ENCODE measurements around the gene SOAT1.

The SOAT1 gene

DNA sequence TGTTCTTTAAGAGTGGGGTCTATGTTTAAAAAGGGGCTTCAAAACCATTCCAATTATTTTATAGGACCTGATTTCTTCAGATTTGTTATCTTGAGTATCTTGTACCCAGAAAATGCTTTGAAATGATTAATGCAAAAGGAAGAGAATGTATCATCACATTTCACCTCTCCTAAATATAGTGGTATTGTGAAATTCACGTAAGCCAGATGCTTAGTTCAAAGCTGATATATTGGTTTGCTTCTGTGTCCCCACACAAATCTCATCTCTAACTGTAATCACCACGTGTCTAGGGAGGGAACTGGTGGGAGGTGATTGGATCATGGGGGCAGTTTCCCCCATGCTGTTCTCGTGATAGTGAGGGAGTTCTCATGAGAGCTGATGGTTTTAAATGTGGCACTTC, 8.5 kb downstream of the SOAT1 start:
- Histone ChIP-seq H3K9me3 (ENCODE audit: control insufficient read depth in 2 of 2, low read length in 2 of 2) (no peaks in the 10 kb centered on the region), H3K9ac (ENCODE audit: low read depth in 1 of 2, low read length in 2 of 2) (no peak overlapping the region), H3K36me3 (ENCODE audit: control insufficient read depth in 2 of 2, insufficient read depth in 2 of 2, low read length in 2 of 2) (peaks cover 15 to 19% of the 10 kb centered on the region in 2 donors), H3K27me3 (ENCODE audit: control insufficient read depth in 2 of 2, insufficient read depth in 2 of 2, low read length in 2 of 2) (no peaks in the 10 kb centered on the region), H3K27ac (ENCODE audit: low read depth in 2 of 2, low read length in 2 of 2) (no peak overlapping the region), H3K4me3 (ENCODE audit: low read length in 2 of 2) (no peak overlapping the region), H3K4me1 (ENCODE audit: control insufficient read depth in 2 of 2, insufficient read depth in 2 of 2, low read length in 2 of 2) (no peaks in the 10 kb centered on the region)

DNA sequence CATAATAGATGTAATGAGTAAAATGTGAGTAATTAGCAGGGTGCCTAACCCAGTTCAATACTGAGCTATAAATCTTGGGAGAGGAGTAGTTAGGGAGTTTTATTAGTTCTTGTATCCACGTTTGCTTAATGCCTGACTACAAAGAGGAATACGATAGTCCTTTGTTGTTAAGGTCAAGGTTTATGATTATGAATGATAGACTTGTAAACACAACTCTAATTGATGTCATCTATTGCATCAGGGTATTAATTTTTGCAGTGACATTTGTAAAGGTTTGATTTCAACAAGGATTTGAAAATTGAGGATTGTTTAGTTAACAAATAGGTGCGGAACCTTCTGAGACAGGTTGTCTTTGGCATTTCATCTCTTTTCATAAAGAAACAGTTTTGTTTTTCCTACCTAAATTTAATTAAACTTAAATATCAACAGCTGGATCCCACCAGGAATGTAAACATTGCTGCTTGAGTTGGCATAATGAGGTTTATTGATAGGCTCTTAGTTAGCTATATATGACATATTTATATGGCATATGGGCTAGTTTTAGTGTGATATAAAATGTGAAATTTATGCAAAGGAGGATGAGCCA, 9.7 kb downstream of the SOAT1 start:
- Histone ChIP-seq H3K27ac (ENCODE audit: low read depth in 2 of 2, low read length in 2 of 2) (no peak overlapping the region), H3K4me3 (ENCODE audit: low read length in 2 of 2) (no peak overlapping the region), H3K9me3 (ENCODE audit: control insufficient read depth in 2 of 2, low read length in 2 of 2) (no peaks in the 10 kb centered on the region), H3K36me3 (ENCODE audit: control insufficient read depth in 2 of 2, insufficient read depth in 2 of 2, low read length in 2 of 2) (peaks cover 19 to 21% of the 10 kb centered on the region in 2 donors), H3K27me3 (ENCODE audit: control insufficient read depth in 2 of 2, insufficient read depth in 2 of 2, low read length in 2 of 2) (no peaks in the 10 kb centered on the region), H3K4me1 (ENCODE audit: control insufficient read depth in 2 of 2, insufficient read depth in 2 of 2, low read length in 2 of 2) (no peaks in the 10 kb centered on the region), H3K9ac (ENCODE audit: low read depth in 1 of 2, low read length in 2 of 2) (no peak overlapping the region)

DNA sequence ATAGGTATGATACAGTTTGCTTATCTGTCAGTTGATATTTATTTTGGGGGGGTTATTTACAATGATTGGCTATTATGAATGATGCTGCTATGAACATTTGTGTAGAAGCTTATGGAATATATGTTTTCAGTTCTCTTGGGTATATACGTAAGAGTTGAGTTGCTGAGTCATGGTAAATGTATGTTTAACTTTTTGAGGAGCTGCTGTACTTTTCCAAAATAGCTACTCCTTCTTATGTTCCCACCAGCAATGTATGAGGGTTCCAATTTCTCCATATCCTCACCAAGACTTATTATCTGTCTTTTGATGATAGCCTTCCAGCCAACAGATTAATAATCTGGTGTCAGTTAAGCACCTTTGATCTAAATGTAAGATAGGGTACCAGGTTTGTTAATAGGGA, 11.9 kb downstream of the SOAT1 start:
- Histone ChIP-seq H3K4me1 (ENCODE audit: control insufficient read depth in 2 of 2, insufficient read depth in 2 of 2, low read length in 2 of 2) (no peaks in the 10 kb centered on the region), H3K36me3 (ENCODE audit: control insufficient read depth in 2 of 2, insufficient read depth in 2 of 2, low read length in 2 of 2) (peaks cover 19 to 23% of the 10 kb centered on the region in 2 donors), H3K9me3 (ENCODE audit: control insufficient read depth in 2 of 2, low read length in 2 of 2) (no peaks in the 10 kb centered on the region), H3K9ac (ENCODE audit: low read depth in 1 of 2, low read length in 2 of 2) (no peak overlapping the region), H3K4me3 (ENCODE audit: low read length in 2 of 2) (no peak overlapping the region), H3K27me3 (ENCODE audit: control insufficient read depth in 2 of 2, insufficient read depth in 2 of 2, low read length in 2 of 2) (no peaks in the 10 kb centered on the region), H3K27ac (ENCODE audit: low read depth in 2 of 2, low read length in 2 of 2) (no peak overlapping the region)

DNA sequence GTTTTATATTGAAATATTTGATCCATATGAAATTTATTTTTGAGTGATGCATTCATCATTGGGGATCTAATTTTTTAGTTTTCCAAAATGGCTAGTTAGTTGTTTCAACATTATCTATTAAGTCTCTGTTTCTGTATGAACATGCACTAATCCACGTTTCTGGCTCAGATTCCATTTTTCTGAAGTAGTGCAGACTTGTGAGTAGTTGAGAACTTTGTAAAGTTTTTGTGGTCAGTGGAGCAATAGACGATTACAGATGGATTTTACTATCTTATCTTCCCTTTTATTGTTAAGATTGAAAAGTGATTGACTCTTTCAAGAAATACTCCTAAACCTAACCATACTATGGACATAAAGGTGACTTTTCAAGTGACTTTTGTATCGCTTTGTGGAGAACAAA, 16.7 kb downstream of the SOAT1 start:
- Histone ChIP-seq H3K27ac (ENCODE audit: low read depth in 2 of 2, low read length in 2 of 2) (no peak overlapping the region), H3K27me3 (ENCODE audit: control insufficient read depth in 2 of 2, insufficient read depth in 2 of 2, low read length in 2 of 2) (no peaks in the 10 kb centered on the region), H3K9me3 (ENCODE audit: control insufficient read depth in 2 of 2, low read length in 2 of 2) (no peaks in the 10 kb centered on the region), H3K4me3 (ENCODE audit: low read length in 2 of 2) (no peak overlapping the region), H3K36me3 (ENCODE audit: control insufficient read depth in 2 of 2, insufficient read depth in 2 of 2, low read length in 2 of 2) (peaks cover 5 to 15% of the 10 kb centered on the region in 2 donors), H3K4me1 (ENCODE audit: control insufficient read depth in 2 of 2, insufficient read depth in 2 of 2, low read length in 2 of 2) (no peaks in the 10 kb centered on the region), H3K9ac (ENCODE audit: low read depth in 1 of 2, low read length in 2 of 2) (no peak overlapping the region)

DNA sequence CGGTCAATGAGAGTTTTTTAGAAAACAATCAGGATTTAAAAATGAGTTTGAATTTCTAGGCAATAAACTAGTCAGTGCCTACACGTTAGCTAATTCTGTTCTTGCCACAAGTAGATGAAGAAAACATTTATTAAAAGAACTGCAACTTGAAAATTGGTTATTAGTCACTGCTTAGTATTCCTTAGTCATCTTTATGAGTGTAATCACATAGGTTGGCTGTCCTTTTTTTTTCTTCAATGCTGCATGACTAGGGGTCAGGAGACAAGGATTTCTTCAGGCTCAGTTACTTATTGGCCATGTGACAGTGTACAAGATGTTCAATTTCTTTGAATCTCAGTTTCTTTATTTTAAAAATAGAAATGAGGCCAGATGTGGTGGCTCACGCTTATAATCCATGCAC, 17.1 kb downstream of the SOAT1 start:
- Histone ChIP-seq H3K27me3 (ENCODE audit: control insufficient read depth in 2 of 2, insufficient read depth in 2 of 2, low read length in 2 of 2) (no peaks in the 10 kb centered on the region), H3K4me3 (ENCODE audit: low read length in 2 of 2) (no peak overlapping the region)

DNA sequence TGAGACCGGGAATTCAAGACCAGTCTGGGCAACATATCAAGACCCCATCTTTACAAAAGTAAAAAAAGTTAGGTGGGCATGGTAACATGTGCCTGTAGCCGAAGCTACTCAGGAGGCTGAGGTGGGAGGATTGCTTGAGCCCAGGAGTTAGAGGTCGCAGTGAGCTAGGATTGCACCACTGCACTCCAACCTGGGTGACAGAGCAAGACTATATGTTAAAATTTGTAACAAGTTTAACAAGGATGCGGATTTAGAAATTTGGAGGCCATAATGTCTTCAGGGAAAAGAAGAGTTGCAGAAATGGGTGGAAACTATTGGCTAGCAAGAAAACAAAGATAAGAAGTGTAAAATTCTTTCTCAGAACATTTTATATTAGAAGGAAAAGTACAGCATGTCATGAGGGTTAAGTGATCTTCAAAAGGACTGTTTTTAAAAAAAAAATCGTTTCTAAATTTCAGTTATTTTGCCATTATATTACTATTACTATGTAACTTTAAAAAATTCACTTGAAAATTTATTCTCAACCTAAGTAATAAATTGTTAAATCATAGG, 17.6 kb downstream of the SOAT1 start:
- H3K4me1 ChIP-seq (ENCODE audit: control insufficient read depth in 2 of 2, insufficient read depth in 2 of 2, low read length in 2 of 2), result no peaks in the 10 kb centered on the region
- H3K4me3 ChIP-seq (ENCODE audit: low read length in 2 of 2), result no peak overlapping the region
- H3K27ac ChIP-seq (ENCODE audit: low read depth in 2 of 2, low read length in 2 of 2), result no peak overlapping the region
- H3K27me3 ChIP-seq (ENCODE audit: control insufficient read depth in 2 of 2, insufficient read depth in 2 of 2, low read length in 2 of 2), result no peaks in the 10 kb centered on the region
- peaks cover 5 to 13% of the 10 kb centered on the region in 2 donors for H3K36me3 ChIP-seq (ENCODE audit: control insufficient read depth in 2 of 2, insufficient read depth in 2 of 2, low read length in 2 of 2)
- no peaks in the 10 kb centered on the region for H3K9me3 ChIP-seq (ENCODE audit: control insufficient read depth in 2 of 2, low read length in 2 of 2)
- H3K9ac ChIP-seq (ENCODE audit: low read depth in 1 of 2, low read length in 2 of 2), result no peak overlapping the region

More for the DNA sequence above, 17.1 kb downstream of the SOAT1 start:
- Histone ChIP-seq H3K9ac (ENCODE audit: low read depth in 1 of 2, low read length in 2 of 2) (no peak overlapping the region), H3K9me3 (ENCODE audit: control insufficient read depth in 2 of 2, low read length in 2 of 2) (no peaks in the 10 kb centered on the region), H3K36me3 (ENCODE audit: control insufficient read depth in 2 of 2, insufficient read depth in 2 of 2, low read length in 2 of 2) (peaks cover 5 to 15% of the 10 kb centered on the region in 2 donors), H3K4me1 (ENCODE audit: control insufficient read depth in 2 of 2, insufficient read depth in 2 of 2, low read length in 2 of 2) (no peaks in the 10 kb centered on the region), H3K27ac (ENCODE audit: low read depth in 2 of 2, low read length in 2 of 2) (no peak overlapping the region)

DNA sequence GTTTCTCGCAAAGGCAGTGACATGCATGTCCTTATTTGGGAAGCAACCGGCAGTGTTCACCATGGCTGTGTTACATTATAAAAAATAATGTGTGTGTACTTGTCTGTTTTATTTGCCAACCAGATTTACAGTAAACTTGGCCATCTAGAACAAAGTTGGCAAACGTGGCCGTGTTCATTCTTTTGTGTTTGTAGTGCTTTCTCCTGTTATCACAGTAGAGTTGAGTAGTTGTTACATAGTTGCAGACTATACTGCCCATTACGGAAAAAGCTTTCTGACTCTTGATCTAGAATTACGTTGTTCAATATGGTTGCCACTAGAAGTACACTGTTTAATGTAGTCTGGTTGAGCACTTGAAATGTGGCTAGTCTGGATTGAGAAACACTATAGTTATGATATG, 19.4 kb downstream of the SOAT1 start:
- H3K27me3 ChIP-seq (ENCODE audit: control insufficient read depth in 2 of 2, insufficient read depth in 2 of 2, low read length in 2 of 2), result no peaks in the 10 kb centered on the region
- H3K9ac ChIP-seq (ENCODE audit: low read depth in 1 of 2, low read length in 2 of 2), result no peak overlapping the region
- peaks cover 0 to 8% of the 10 kb centered on the region in 2 donors for H3K36me3 ChIP-seq (ENCODE audit: control insufficient read depth in 2 of 2, insufficient read depth in 2 of 2, low read length in 2 of 2)
- no peak overlapping the region for H3K27ac ChIP-seq (ENCODE audit: low read depth in 2 of 2, low read length in 2 of 2)
- H3K4me1 ChIP-seq (ENCODE audit: control insufficient read depth in 2 of 2, insufficient read depth in 2 of 2, low read length in 2 of 2), result no peaks in the 10 kb centered on the region
- no peaks in the 10 kb centered on the region for H3K9me3 ChIP-seq (ENCODE audit: control insufficient read depth in 2 of 2, low read length in 2 of 2)
- H3K4me3 ChIP-seq (ENCODE audit: low read length in 2 of 2), result no peak overlapping the region

DNA sequence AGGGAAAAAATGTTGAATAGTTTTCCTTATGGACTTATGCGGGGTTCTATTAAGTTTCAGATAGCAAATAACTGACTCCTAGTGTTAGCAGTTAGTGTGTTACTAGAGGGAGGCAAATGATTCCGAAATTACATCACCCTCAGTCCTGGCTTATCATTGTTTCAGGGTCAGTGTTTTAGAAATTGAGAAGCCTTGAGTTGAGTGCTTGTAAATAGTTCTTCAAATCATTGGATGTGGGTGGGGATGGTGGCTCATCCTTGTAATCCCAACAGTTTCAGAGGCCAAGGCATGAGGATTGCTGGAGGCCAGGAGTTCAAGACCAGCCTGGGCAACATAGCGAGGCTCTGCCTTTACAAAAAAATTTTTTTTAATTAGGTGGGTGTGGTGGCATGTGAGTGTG, 21.3 kb downstream of the SOAT1 start:
- H3K36me3 ChIP-seq (ENCODE audit: control insufficient read depth in 2 of 2, insufficient read depth in 2 of 2, low read length in 2 of 2), result peaks cover 0 to 6% of the 10 kb centered on the region in 2 donors
- no peaks in the 10 kb centered on the region for H3K27me3 ChIP-seq (ENCODE audit: control insufficient read depth in 2 of 2, insufficient read depth in 2 of 2, low read length in 2 of 2)
- H3K4me1 ChIP-seq (ENCODE audit: control insufficient read depth in 2 of 2, insufficient read depth in 2 of 2, low read length in 2 of 2), result no peaks in the 10 kb centered on the region
- no peak overlapping the region for H3K4me3 ChIP-seq (ENCODE audit: low read length in 2 of 2)
- H3K9ac ChIP-seq (ENCODE audit: low read depth in 1 of 2, low read length in 2 of 2), result no peak overlapping the region
- H3K9me3 ChIP-seq (ENCODE audit: control insufficient read depth in 2 of 2, low read length in 2 of 2), result no peaks in the 10 kb centered on the region
- no peak overlapping the region for H3K27ac ChIP-seq (ENCODE audit: low read depth in 2 of 2, low read length in 2 of 2)

DNA sequence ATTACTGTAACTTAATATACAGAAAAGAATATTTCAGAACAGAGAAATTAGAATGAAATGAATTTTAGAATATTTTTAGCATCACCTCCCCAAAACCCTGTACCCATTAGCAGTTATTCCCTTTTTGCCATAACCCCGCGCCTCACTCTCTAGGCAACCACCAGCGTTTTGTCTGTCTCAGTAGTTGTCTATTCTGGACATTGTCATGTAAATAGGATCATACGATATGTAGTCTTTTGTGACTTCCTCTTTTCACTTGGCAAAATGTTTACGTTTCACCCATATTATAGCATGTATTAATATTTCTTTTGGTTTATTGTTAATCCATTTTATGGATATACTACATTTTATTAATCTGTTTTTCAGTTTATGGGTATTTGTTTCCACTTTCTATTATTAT, 24.9 kb downstream of the SOAT1 start:
- no peak overlapping the region for H3K9ac ChIP-seq (ENCODE audit: low read depth in 1 of 2, low read length in 2 of 2)
- H3K4me1 ChIP-seq (ENCODE audit: control insufficient read depth in 2 of 2, insufficient read depth in 2 of 2, low read length in 2 of 2), result no peaks in the 10 kb centered on the region
- H3K9me3 ChIP-seq (ENCODE audit: control insufficient read depth in 2 of 2, low read length in 2 of 2), result no peaks in the 10 kb centered on the region
- H3K27me3 ChIP-seq (ENCODE audit: control insufficient read depth in 2 of 2, insufficient read depth in 2 of 2, low read length in 2 of 2), result no peaks in the 10 kb centered on the region
- no peak overlapping the region for H3K4me3 ChIP-seq (ENCODE audit: low read length in 2 of 2)
- H3K36me3 ChIP-seq (ENCODE audit: control insufficient read depth in 2 of 2, insufficient read depth in 2 of 2, low read length in 2 of 2), result no peaks in the 10 kb centered on the region
- no peak overlapping the region for H3K27ac ChIP-seq (ENCODE audit: low read depth in 2 of 2, low read length in 2 of 2)

DNA sequence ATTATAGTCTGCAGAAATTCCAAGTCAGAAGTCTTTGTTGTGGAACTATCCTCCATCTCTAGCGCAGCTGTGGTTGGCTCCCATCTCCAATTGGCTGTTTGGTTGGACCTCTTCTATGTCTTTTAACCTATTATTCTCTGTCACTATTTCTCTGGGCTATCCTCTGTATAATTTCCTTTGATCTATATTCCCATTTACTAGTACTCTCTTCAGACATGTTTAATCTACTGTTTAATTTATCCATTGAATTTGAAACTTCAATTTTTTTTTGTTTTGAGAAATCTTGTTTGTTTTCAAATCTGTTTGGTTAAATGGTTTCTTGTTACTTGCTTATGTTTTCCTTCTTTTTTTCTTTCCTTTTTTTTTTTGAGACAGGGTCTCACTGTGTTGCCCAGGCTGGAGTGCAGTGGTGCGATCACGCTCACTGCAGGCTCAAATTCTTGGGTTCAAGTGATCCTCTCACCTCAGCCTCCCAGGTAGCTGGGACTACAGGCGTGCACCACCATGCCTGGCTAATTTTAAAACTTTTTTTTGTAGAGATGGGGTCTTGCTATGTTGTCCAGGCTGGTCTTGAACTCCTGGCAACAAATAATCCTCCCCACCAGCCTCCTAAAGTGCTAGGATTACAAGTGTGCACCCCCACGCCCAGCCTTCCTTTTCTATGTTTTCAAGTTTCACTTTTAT, 28.1 kb downstream of the SOAT1 start:
- H3K4me1 ChIP-seq (ENCODE audit: control insufficient read depth in 2 of 2, insufficient read depth in 2 of 2, low read length in 2 of 2), result no peaks in the 10 kb centered on the region
- H3K27ac ChIP-seq (ENCODE audit: low read depth in 2 of 2, low read length in 2 of 2), result no peak overlapping the region
- no peak overlapping the region for H3K9ac ChIP-seq (ENCODE audit: low read depth in 1 of 2, low read length in 2 of 2)
- H3K36me3 ChIP-seq (ENCODE audit: control insufficient read depth in 2 of 2, insufficient read depth in 2 of 2, low read length in 2 of 2), result peaks cover 0 to 3% of the 10 kb centered on the region in 2 donors
- no peak overlapping the region for H3K4me3 ChIP-seq (ENCODE audit: low read length in 2 of 2)
- no peaks in the 10 kb centered on the region for H3K9me3 ChIP-seq (ENCODE audit: control insufficient read depth in 2 of 2, low read length in 2 of 2)
- H3K27me3 ChIP-seq (ENCODE audit: control insufficient read depth in 2 of 2, insufficient read depth in 2 of 2, low read length in 2 of 2), result no peaks in the 10 kb centered on the region

Data from mucosa of rectum (tissue), 2 donors.